Raji (cell line): Measurements from ENCODE around the gene FNIP1.

Experiments
- POLR2A ChIP-seq: IDR thresholded peaks from 2 replicates; pipeline ENCODE4 v1.6.1; 2011; ENCODE audit warnings: low read depth, low read length, control low read depth; ENCODE audit not compliant: insufficient read depth

FNIP1 gene

GRCh38 chr5:131766689-131767088, 30.1 kb downstream of the FNIP1 start:
- TF ChIP-seq POLR2A: no peak

DNA sequence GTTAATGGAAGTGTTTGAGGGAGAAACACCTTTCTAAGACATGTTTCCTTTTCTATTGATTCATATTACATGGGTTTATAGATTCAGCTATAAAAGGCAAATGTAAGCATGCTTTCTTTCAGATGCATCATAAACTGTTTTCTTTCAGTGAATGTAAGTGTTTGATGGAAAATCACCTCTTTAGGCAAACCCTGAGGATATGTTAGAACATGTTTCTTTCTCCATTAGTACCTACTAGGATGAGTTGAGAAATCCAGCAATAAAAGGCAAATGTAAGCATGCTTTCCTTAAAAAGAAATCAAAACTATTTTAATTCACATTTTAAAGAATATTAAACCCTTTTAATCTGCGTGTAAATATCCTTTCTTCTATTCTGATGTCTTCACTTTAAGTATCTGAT, 31.6 kb downstream of the FNIP1 start:
- no peak for TF ChIP-seq POLR2A

GRCh38 chr5:131763968-131764367, 32.8 kb downstream of the FNIP1 start:
- no peak for TF ChIP-seq POLR2A

- TF ChIP-seq POLR2A: no peak
Measured at GRCh38 chr5:131760793-131761192, 36.0 kb downstream of the FNIP1 start.

DNA sequence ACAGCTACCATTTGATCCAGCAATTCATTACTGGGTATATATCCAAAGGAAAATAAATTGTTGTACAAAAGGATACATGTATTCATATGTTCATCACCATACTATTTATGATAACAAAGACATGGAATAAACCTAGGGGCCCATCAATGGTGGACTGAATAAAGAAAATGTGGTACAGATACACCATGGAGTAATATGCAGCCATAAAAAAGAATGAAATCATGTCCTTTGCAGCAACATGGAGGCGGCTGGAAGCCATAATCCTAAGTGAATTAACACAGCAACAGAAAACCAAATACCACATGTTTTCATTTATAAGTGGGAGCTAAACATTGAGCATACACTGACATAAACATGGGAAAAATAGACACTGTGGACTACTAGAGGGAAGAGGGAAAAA, 37.1 kb downstream of the FNIP1 start:
- no peak for TF ChIP-seq POLR2A

DNA sequence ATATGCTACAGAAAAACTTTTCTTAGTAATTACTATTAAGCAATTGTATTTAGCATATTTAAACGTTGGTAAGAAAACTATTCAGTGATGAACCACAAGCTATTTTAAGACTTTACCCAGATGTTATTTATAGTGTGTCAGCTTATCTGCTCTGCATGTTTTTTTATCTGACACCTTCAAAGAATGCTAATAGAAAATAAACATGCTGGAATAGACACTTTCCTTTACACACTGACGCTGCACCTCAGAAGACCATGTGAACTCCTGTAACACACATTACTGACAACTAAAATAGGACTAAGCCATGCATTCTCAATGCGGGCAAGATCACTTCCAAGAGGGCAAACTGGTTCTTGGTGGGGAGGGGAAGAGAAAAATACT, 38.3 kb downstream of the FNIP1 start:
- no peak for TF ChIP-seq POLR2A

DNA sequence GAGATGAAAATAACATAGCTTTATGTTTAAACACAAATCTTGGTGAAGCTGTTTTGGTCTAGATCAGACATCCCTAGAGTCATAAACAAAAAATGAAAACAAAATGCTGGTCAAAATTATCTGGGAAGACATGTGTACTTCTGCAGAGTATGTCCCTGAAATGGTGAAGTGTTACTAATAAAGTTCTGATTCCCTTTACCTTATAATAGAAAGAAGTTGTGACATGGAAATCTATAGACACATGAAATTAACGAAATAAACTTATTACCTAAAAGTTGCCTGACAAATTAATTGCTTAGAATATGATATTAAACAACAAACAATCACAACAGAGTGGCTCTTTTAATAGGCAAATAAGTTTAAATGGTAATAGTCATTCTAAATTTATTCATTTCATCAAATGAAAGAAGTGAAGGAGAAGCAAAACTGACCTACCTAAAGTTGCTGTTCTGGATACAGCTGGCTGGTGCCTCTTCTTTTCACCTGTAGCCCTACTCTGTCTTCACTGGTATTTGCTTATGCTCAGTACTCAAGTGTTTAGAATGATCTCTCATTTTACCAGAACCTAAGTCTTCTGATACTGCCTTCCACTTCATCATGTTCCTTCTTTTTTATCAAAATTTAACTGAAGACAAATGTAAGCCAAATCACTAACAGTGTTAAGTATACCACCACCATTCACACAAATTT, 38.8 kb downstream of the FNIP1 start:
- TF ChIP-seq POLR2A: no peak

GRCh38 chr5:131756942-131757341, 39.9 kb downstream of the FNIP1 start:
- TF ChIP-seq POLR2A: no peak

- no peak for TF ChIP-seq POLR2A
Measured at GRCh38 chr5:131754363-131754762, 42.5 kb downstream of the FNIP1 start.

DNA sequence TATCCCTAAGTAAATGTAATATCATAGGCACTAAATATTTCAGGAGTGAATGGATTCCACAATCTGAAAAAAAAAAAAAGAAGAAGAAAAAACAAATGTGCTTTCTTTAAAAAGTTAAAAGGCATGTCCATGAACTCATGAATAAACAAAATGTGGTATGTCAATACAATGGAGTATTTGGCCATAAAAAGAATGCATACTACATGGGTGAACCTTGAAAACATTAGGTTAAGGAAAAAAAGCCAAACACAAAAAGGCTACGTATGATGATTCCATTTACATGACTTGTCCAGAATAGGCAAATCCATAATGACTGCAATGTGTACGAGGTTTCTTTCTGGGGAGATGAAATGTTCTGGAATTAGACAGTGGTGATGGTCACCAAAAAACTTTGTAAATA, 45.3 kb downstream of the FNIP1 start:
- TF ChIP-seq POLR2A: no peak

- no peak for TF ChIP-seq POLR2A
Measured at GRCh38 chr5:131749723-131750470, 46.9 kb downstream of the FNIP1 start.

GRCh38 chr5:131749138-131749537, 47.7 kb downstream of the FNIP1 start:
- no peak for TF ChIP-seq POLR2A

DNA sequence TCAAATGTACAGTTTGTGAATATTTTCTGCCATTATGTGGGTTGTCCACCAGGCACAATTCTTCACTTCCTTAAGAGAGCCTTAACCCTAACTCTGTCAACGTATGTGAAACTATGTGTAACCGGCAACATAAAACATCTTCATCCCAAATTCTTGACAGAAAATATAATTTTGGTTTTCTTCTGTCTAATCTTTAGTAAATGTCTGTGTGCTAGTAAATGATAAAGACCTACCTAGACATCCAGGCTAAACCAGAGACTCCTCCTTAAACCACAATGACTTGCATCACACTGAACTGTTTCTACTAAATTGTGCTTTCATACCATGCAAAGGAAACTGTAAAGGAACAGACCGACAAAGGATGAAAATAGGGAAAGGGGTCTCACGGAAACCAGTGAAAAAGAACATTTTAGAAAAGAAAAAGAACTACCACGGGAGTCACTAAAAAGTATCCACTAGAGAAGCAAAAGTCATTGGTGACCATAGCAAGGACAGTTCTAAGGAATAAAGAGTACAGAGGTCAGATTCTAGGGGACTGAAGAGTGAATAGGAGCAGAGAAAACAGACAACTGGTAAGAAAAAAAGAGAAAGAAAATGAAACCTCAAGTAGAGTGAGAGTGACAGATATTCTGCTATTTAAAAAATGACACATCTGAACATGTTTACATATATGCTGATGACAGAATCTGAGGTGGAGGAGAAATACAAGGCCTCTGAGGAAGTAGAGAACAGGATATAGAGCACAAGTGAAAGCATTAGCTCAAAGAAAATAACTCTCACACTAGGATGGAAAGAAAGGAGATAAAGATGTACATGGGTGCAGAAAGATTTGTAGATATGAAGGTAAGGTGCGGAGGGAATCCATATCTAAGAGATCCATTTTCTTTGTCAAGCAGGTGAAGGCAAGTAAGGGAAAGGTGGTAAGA, 49.4 kb downstream of the FNIP1 start:
- TF ChIP-seq POLR2A: no peak

DNA sequence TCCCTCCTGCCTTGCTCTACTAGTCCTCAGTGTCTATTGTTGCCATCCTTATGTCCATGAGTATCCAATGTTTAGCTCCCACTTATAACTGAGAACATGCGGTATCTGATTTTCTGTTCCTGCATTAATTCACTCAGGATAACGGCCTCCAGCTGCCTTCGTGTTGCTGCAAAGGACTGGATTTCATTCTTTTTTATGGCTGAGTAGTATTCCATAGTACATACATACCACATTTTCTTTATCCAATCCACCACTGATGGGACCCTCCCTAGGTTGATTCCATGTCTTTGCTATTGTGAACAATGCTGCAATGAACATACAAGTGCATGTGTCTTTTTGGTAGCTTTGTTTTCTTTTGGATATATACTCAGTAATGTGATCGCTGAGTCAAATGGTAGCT, 50.4 kb downstream of the FNIP1 start:
- TF ChIP-seq POLR2A: no peak

DNA sequence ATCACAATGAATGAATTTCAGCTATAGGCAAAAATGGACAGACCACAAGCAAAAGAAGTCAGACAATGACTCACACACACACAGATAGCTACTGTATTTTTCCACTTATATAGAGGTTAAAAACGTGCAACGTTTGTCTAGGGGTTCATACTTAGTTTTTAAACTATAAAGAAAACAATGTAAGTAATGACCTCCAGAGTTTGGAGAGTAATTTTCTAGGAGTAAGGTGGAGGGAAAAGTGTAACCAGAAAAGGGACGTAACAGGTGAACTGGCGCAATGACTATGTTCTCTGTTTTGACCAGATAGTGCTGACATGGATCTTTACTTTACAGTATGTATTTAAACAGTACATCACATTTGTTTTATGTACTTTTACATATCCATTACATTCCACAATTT, 51.1 kb downstream of the FNIP1 start:
- TF ChIP-seq POLR2A: no peak

DNA sequence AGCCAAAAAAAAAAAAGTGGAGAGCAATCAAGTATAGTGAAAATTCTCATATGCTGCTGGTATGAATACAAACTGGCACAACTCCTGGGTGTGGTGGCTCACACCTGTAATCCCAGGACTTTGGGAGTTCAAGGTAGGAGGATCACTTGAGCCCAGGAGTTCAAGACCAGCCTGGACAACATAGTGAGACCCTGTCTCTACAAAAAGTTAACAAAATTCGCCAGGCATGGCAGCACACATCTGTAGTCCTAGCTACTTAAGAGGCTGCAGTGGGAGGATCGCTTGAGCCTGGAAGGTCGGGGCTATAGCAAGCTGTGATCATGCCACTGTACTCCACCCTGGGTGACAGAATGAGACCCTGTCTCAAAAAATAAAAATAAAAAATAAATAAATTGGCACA, 51.7 kb downstream of the FNIP1 start:
- TF ChIP-seq POLR2A: no peak
